Activated CD8-positive, alpha-beta memory T cell treated with anti-CD3 and anti-CD28 coated beads for 48 hours (primary cell): ENCODE data around the gene ZC2HC1C.
A peak's percentile ranks its signal among the peaks of the same experiment; 100 is the strongest.

Experiments used
- DNase-seq, 3 experiments: peaks; one replicate each; pipeline ENCODE4 v3.0.0-alpha.2; 2020; ENCODE audit warnings: low read depth in 2 of 3, low spot score in 2 of 3

ZC2HC1C gene

GRCh38 chr14:75069121-75069810 is at the start of gene ZC2HC1C:
Gene ZC2HC1C, plus strand, starts transcription at chr14:75069641. Its CDS starts 933 bp downstream, at chr14:75070574.
- peak; percentile 53 to 57 (median 53) for DNase-seq

DNA sequence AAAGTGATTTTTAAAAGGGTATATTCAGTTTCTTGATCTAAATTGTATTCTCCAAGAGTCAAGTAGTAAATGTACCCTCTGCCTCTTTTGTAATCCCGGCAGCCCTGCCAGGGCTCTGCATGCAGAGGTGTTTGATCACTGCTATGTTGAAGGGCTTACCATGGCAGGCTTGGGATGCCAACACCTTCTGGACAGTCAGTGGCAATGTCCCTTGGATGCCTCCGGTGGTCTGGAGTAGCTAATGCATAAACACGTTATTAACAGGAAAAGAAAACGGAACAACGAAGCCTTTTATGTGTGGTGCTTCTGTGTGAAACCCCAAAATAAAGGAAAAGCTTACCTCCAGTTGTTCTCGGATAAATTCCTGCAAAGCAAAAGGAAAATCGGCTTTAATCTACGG is 46.8 kb upstream of the ZC2HC1C start:
- no peak for DNase-seq

- DNase-seq, result no peak
These were observed 46.3 kb upstream of the ZC2HC1C start for GRCh38 chr14:75023108-75023507.

GRCh38 chr14:75025082-75025481 is 44.4 kb upstream of the ZC2HC1C start:
- DNase-seq, result no peak

- no peak for DNase-seq
These were observed 43.6 kb upstream of the ZC2HC1C start for GRCh38 chr14:75025876-75026275.

DNA sequence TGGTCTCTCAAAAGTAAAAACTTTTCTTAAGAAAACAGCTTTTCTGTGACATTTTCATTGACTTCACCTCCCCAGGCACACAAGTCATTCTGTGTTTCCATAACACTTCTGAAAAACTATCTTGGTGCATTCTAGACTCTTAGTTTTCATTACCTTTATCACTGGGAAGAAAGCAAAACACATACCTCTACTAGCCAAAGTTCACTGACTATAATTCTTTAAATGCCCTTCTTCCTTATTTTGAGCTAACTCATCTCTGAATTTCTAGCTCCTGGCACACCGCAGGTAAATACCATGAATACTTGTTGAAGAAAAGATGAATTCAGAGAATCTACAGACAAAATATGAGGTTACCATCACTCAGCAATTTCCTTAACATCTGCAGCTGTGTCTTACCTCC is 39.3 kb upstream of the ZC2HC1C start:
- no peak for DNase-seq

DNA sequence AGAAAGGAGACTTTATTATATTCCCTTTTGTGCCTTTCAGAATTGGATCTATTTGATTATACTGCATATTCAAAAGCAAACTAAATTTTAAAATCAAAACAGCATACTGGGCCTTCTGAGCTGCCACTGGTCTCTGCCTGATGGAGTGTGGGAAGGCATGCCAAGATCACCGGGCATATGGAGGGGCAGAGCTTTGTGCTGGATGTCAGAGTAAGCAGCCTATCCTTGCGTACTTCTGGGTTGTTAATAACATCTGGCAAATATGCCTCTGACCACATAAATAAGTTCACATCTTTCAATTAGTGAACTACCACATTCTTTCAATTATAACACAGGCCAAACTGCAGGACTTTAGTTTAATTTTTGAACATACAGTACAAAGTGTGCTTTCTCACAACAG is 36.5 kb upstream of the ZC2HC1C start:
- DNase-seq, result no peak

- DNase-seq, result no peak
These were observed 28.9 kb upstream of the ZC2HC1C start for GRCh38 chr14:75040507-75040906.

GRCh38 chr14:75040959-75041358 is 28.5 kb upstream of the ZC2HC1C start:
- DNase-seq, result no peak

GRCh38 chr14:75041613-75042012 is 27.8 kb upstream of the ZC2HC1C start:
- no peak for DNase-seq

DNA sequence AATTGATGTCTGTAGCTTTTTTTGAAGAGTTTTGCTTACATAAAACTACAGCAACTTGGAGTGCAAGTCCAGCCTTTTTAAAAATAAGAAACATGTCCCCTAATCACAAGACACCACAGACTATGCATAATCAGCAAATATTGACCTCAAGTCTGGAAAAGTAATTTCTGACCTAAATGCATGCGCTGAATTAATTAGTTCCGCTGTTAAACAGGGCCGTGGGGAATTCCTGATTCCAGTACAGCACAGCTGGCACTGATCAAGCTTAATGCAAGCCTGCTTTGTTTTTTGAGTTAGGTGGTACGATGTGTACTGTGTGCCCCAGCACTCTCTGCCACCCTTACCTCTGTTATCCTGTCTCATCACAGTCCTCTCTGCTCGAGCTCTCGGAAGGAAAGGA is 27.4 kb upstream of the ZC2HC1C start:
- no peak for DNase-seq

DNA sequence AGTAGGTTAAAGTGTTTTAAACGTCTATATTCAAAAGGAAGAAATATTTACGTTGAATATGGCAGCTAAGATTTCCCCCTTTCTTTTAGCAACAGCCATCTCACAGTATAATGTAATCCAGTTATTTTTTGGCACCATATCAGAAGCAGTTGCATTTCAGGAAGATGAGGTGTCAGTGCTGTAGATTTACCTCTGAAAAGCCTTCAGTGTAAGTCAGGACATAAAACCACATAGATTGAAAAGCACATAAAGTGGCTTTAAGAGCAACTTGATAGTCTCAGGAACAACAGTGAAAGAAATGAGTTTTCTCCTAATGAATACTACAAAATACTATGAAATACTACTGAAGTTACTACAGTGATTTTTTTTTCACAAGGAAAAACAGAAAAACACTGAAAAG is 25.1 kb upstream of the ZC2HC1C start:
- no peak for DNase-seq

DNA sequence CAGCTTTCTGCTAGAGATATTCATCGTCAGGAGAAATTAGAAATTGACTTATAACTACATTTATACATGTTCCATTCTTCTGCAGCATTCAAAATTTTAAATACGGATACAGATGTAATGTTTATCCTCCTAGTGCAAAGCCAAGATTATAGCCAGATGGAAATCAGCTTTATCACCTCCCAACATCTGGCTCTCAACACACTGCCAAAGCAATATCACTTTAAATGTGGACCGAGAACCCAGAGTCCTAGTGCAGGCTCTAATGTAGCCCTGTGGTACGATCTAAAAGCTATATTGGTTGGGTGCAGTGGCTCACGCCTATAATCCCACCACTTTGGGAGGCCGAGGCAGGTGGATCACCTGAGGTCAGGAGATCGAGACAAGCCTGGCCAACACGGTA is 24.7 kb upstream of the ZC2HC1C start:
- DNase-seq, result no peak

- no peak for DNase-seq
These were observed 23.2 kb upstream of the ZC2HC1C start for GRCh38 chr14:75046275-75046674.

- no peak for DNase-seq
These were observed 22.5 kb upstream of the ZC2HC1C start for GRCh38 chr14:75046899-75047298.

GRCh38 chr14:75047506-75047905 is 21.9 kb upstream of the ZC2HC1C start:
- no peak for DNase-seq

- DNase-seq, result no peak
These were observed 21.3 kb upstream of the ZC2HC1C start for GRCh38 chr14:75048101-75048500.

DNA sequence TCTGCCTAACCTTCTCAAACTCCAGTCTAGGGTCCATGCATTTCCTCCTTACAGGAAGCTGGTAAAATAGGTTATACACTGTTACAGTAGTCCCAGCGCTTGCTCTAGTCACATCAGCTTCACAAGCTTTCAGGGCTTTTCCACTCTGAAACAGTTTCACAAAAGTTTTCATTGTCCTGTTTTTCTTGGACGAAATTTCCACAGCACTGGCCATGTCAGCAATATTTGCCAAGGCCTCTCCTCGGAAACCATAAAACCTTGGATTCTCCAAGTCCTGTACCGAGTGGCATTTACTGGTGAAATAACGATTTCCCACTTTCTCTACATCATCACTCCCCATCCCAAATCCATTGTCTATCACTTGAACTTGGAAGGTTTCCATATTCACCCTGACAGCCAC is 20.3 kb upstream of the ZC2HC1C start:
- no peak for DNase-seq

- no peak for DNase-seq
These were observed 19.7 kb upstream of the ZC2HC1C start for GRCh38 chr14:75049731-75050201.

- peak; percentile 46 to 61 (median 57) for DNase-seq
These were observed 18.4 kb upstream of the ZC2HC1C start, which contains the start of gene MLH3 for GRCh38 chr14:75050852-75051555. Gene MLH3, minus strand, starts transcription at chr14:75051467. Its CDS starts 1,812 bp downstream, at chr14:75049655.

DNA sequence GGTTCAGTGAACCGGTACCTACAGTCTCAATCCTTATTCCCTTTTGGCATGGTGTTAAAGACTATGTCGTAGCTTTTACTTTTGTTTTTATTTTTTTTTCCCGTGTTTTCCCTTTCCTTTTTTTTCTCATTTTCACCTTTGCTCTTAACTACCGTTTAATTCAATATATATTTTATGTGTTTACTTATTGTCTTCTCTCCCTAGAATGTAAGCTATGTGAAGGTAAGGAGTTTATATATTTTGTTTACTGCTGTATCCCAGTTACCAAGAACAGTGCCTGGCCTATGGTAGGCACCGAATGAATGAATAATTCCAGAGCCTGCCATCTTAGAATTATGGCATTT is 17.9 kb upstream of the ZC2HC1C start:
- DNase-seq, result no peak

DNA sequence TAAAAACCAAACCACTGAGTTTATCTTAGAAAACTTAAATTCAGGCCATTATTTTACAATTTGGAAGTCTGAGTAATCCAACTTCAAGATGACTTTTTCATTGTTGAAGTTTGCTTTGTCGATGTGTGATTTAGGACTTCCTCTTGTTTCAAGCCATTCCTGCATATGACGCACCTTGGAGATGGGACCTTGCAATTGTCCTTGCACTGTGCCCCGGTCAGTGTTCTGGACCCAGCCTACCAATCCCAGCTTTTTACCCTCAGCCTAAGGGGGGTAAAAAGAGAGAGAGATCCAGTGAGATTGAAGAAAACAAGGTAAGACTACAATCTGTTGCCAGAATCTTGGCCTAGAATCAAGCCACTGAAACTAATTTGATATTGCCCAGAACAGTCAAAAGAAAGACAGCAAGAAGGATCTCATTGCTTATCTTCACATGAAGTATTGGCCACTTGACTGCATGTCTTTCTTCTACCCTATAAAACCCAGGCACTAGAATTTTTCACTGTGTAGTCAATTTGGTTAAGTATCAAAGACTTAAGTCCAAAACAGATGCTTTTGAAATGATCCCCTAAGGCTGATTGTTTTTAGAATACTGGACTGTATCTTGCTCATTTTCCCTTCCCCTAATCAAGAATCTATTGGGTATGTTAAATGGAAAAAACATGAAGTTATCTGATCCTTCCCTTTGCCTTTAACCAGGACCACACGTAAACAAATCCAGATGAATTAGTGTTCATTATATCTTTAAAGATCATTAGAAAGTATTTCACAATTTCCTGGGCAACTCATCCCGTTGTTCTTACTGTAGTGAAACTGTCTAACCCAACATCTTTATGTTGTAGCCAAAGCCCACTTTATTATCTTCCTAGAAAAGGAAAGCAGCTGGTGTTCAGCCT is 15.8 kb upstream of the ZC2HC1C start:
- DNase-seq, result no peak
